ENCODE results near the gene ZMYND10. TPM values are rescaled to one million over a fixed set of nuclear protein-coding genes. Genes with fewer than 3 reads are reported as not detected.

The ZMYND10 gene
- total RNA-seq, 2 experiments from 2014 or later, result 0.94 to 1.00 TPM

GRCh38 chr3:50298836-50299637 is 46.5 kb downstream of the ZMYND10 start, which contains the start of the genes HYAL3 and NAA80:
Gene HYAL3 (minus strand): TSS chr3:50299405. CDS start chr3:50295602, 3,803 bp downstream.
Gene NAA80 (minus strand): TSS chr3:50299405. CDS start chr3:50297463, 1,942 bp downstream.
- peak; percentile 100 for DNase-seq
- Mint-ChIP-seq H3K4me1 (ENCODE audit: low read depth) (peaks cover 24% of the 10 kb centered on the region), H3K27ac (peak within 1 kb of the TSS; percentile 95), H3K4me3 (peak within 1 kb of the TSS; percentile 97), H3K9me3 (no peaks in the 10 kb centered on the region), H3K36me3 (peaks cover 1% of the 10 kb centered on the region), H3K27me3 (no peaks in the 10 kb centered on the region)
- intact Hi-C loops (cut with micrococcal nuclease), result loop anchor here (1.0 to 2.0 kb wide), 6 partner anchors 22 to 60 kb away; partner anchors contain the start of genes TMEM115 and TUSC2
- POLR2A ChIA-PET, result interaction anchor here (0.6 to 3.5 kb wide), 11 partner anchors 16 to 63 kb away, joined by 3 to 34 read pairs (median 5); partner anchors contain the start of genes CYB561D2, GNAI2, NPRL2 and RASSF1
- CTCF ChIA-PET, result interaction anchor here (0.6 to 3.6 kb wide), 11 partner anchors 22 to 563 kb away, joined by 3 to 30 read pairs (median 5); partner anchors contain the start of genes CYB561D2 and NPRL2

- intact Hi-C loops (cut with micrococcal nuclease), result loop anchor here (2.0 kb wide), 3 partner anchors 23 to 61 kb away; partner anchors contain the start of genes TMEM115 and TUSC2
- POLR2A ChIA-PET, result interaction anchor here (0.6 to 3.5 kb wide), 6 partner anchors 26 to 62 kb away, joined by 3 to 34 read pairs (median 6); partner anchors contain the start of genes GNAI2 and RASSF1
- CTCF ChIA-PET, result interaction anchor here (0.6 to 3.6 kb wide), 7 partner anchors 23 to 562 kb away, joined by 3 to 30 read pairs (median 6); no protein-coding TSS in a partner anchor
- Mint-ChIP-seq H3K27ac (peak overlapping the region; percentile 95), H3K4me1 (ENCODE audit: low read depth) (peaks cover 26% of the 10 kb centered on the region), H3K27me3 (no peaks in the 10 kb centered on the region), H3K4me3 (peak overlapping the region; percentile 97), H3K36me3 (peaks cover 1% of the 10 kb centered on the region), H3K9me3 (no peaks in the 10 kb centered on the region)
- DNase-seq, result no peak
Observed at GRCh38 chr3:50297896-50298725, 47.4 kb downstream of the ZMYND10 start.

- H3K27me3 Mint-ChIP-seq, result no peaks in the 10 kb centered on the region
- ChIA-PET CTCF (interaction anchor here (0.6 to 3.6 kb wide), 4 partner anchors 24 to 51 kb away, joined by 3 to 30 read pairs (median 10); no protein-coding TSS in a partner anchor), POLR2A (interaction anchor here (1.4 to 3.5 kb wide), 2 partner anchors 40 to 59 kb away, joined by 4 to 34 read pairs; no protein-coding TSS in a partner anchor)
- intact Hi-C loops (cut with micrococcal nuclease), result no loop called here
- no peak overlapping the region for H3K27ac Mint-ChIP-seq
- peaks cover 34% of the 10 kb centered on the region for H3K4me1 Mint-ChIP-seq (ENCODE audit: low read depth)
- no peaks in the 10 kb centered on the region for H3K9me3 Mint-ChIP-seq
- no peak overlapping the region for H3K4me3 Mint-ChIP-seq
- no peak for DNase-seq
- H3K36me3 Mint-ChIP-seq, result peaks cover 1% of the 10 kb centered on the region
Observed at GRCh38 chr3:50297384-50297775, 48.2 kb downstream of the ZMYND10 start.

GRCh38 chr3:50296721-50297383 is 48.7 kb downstream of the ZMYND10 start:
- DNase-seq, result no peak
- H3K27ac Mint-ChIP-seq, result no peak overlapping the region
- no peaks in the 10 kb centered on the region for H3K27me3 Mint-ChIP-seq
- peaks cover 34% of the 10 kb centered on the region for H3K4me1 Mint-ChIP-seq (ENCODE audit: low read depth)
- intact Hi-C loops (cut with micrococcal nuclease), result no loop called here
- POLR2A ChIA-PET, result interaction anchor here (1.4 to 3.5 kb wide), 2 partner anchors 40 to 58 kb away, joined by 4 to 34 read pairs; no protein-coding TSS in a partner anchor
- H3K4me3 Mint-ChIP-seq, result no peak overlapping the region
- no peaks in the 10 kb centered on the region for H3K9me3 Mint-ChIP-seq
- peaks cover 1% of the 10 kb centered on the region for H3K36me3 Mint-ChIP-seq
- CTCF ChIA-PET, result interaction anchor here (0.6 to 3.6 kb wide), 3 partner anchors 29 to 50 kb away, joined by 3 to 30 read pairs (median 3); no protein-coding TSS in a partner anchor

GRCh38 chr3:50295553-50296431 is 49.7 kb downstream of the ZMYND10 start:
- no peak for DNase-seq
- POLR2A ChIA-PET, result no interaction called here
- H3K27me3 Mint-ChIP-seq, result no peaks in the 10 kb centered on the region
- H3K9me3 Mint-ChIP-seq, result no peaks in the 10 kb centered on the region
- peaks cover 7% of the 10 kb centered on the region for H3K36me3 Mint-ChIP-seq
- H3K4me3 Mint-ChIP-seq, result no peak overlapping the region
- CTCF ChIA-PET, result interaction anchor here (0.9 to 1.0 kb wide), 2 partner anchors 21 to 38 kb away, joined by 3 read pairs; no protein-coding TSS in a partner anchor
- intact Hi-C loops (cut with micrococcal nuclease), result no loop called here
- H3K27ac Mint-ChIP-seq, result no peak overlapping the region
- peaks cover 36% of the 10 kb centered on the region for H3K4me1 Mint-ChIP-seq (ENCODE audit: low read depth)

GRCh38 chr3:50294492-50295403 is 50.8 kb downstream of the ZMYND10 start:
- Mint-ChIP-seq H3K27ac (no peak overlapping the region), H3K4me1 (ENCODE audit: low read depth) (peaks cover 31% of the 10 kb centered on the region), H3K27me3 (no peaks in the 10 kb centered on the region), H3K4me3 (no peak overlapping the region), H3K36me3 (peaks cover 11% of the 10 kb centered on the region), H3K9me3 (no peaks in the 10 kb centered on the region)
- intact Hi-C loops (cut with micrococcal nuclease), result no loop called here
- DNase-seq, result no peak
- ChIA-PET POLR2A (no interaction called here), CTCF (interaction anchor here (0.9 to 1.0 kb wide), 2 partner anchors 20 to 37 kb away, joined by 3 read pairs; no protein-coding TSS in a partner anchor)

- H3K36me3 Mint-ChIP-seq, result peaks cover 16% of the 10 kb centered on the region
- no peak overlapping the region for H3K4me3 Mint-ChIP-seq
- intact Hi-C loops (cut with micrococcal nuclease), result no loop called here
- no peak overlapping the region for H3K27ac Mint-ChIP-seq
- H3K9me3 Mint-ChIP-seq, result no peaks in the 10 kb centered on the region
- ChIA-PET CTCF (no interaction called here), POLR2A (no interaction called here)
- DNase-seq, result no peak
- H3K27me3 Mint-ChIP-seq, result no peaks in the 10 kb centered on the region
- peaks cover 30% of the 10 kb centered on the region for H3K4me1 Mint-ChIP-seq (ENCODE audit: low read depth)
Observed at GRCh38 chr3:50294089-50294488, 51.4 kb downstream of the ZMYND10 start.

- CTCF ChIA-PET, result interaction anchor here (0.8 to 2.3 kb wide), 5 partner anchors 33 to 67 kb away, joined by 3 to 8 read pairs (median 4); partner anchors contain the start of gene RASSF1
- Mint-ChIP-seq H3K27ac (peak overlapping the region; percentile 90), H3K27me3 (no peaks in the 10 kb centered on the region), H3K9me3 (no peaks in the 10 kb centered on the region), H3K36me3 (peaks cover 16% of the 10 kb centered on the region), H3K4me3 (peak overlapping the region; percentile 92), H3K4me1 (ENCODE audit: low read depth) (peaks cover 28% of the 10 kb centered on the region)
- no peak for DNase-seq
- intact Hi-C loops (cut with micrococcal nuclease), result no loop called here
- POLR2A ChIA-PET, result interaction anchor here (0.8 to 2.7 kb wide), 5 partner anchors 9 to 61 kb away, joined by 3 to 15 read pairs (median 4); partner anchors contain the start of gene LSMEM2
Observed at GRCh38 chr3:50293079-50293801, 52.3 kb downstream of the ZMYND10 start.

All from activated CD4-positive, alpha-beta memory T cell treated with anti-CD3 and anti-CD28 coated beads for 36 hours (primary cell).